8988T (cell line): Measurements from ENCODE around the gene HMGB2.

Source experiments
- DNase-seq: peaks from one replicate; pipeline ENCODE4 v3.0.0; 2011

HMGB2 gene

DNA sequence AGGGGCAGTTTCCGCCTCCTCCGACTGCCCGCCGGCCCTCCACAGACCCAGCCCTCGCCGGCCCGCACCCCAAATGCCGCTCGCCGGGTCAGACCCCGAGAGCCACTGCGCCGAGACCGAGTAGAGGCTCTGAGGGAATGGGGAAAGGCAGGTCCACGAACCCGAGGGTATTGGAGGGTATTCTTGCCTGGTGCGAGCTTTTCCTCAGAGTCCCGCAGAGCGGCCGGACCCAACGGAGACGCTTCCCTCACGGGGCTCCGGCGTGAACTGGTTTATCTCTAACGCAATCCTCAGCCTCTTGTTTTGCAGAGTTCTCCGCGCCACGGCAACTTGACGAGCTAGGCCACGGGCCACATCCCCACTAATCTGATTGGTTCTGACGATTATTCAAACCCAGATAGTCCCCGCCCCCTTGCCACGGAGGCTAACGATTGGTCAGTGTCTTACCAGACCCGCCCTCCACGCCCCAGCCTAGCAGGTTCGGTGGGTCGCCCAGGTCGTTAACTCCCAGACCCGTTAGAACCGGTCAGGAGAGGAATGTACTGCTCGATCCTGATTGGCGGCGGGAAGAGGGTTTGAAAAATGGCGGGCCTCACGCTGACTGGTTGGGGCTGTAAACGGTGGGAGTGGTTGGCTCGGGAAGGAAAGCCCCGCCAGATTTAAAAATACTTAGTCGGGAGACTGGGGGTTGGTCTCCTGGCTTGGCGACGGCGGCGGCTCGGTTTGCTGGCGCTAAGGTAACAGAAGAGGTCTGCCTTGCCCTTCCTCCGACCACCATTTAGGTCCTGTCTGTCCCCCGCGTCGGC, at the start of gene HMGB2:
TSS of gene HMGB2 (minus strand) at position 274 of the 806 bp plus-strand sequence. CDS start 709 bp downstream, outside the sequence.
- peak; percentile 81 for DNase-seq

DNA sequence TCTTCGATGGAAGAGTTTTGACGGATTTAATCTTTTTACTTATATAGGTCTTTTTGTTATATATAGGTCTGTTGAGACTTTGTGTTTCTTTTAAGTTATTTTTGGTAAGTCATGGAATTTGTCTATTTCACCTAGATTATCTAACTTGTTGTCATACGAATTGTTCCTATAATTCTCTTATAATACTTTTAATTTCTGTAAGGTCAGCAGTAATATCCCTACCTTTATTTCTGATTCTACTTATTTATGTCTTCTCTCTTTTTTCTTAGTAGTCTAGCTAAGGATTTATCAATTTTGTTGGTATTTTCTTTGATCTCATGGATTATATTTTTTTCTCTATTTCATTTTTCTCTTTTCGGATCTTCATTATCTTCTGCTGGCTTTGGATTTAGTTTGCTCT, 48.2 kb upstream of the HMGB2 start:
- no peak for DNase-seq

DNA sequence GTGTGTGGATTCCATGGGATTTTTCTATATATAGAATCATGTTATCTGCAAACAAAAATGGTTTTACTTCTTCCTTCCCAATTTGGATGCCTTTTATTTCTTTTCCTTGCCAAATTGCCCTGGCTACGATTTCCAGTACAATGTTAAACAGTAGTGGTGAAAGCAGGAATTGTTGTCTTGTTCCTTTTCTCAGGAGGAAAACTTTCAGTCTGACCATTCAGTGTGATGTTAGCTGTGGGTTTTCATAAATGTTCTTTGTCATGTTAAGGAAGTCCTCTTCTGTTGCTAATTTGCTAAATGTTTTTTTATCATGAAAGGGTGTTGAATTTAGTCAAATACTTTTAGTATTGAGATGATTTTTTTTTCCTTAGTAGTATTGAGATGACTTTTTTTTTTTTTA, 47.5 kb upstream of the HMGB2 start:
- DNase-seq, result no peak

DNA sequence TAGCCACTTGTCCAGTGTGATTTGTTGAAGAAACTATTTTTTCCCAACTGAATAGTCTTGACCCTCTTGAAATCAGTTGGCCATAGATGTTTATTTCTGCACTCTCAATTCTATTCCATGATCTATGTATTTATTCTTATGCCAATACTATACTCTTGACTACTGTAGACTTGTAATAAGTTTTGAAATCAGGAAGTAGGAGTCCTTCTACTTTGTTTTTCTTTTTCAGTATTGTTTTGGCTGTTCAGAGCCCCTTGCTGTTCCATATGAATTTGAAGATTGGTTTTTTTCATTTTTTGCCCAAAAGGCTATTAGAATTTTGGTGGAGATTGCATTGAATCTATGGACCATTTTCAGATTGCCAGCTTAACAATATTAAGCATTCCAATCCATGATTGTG, 46.8 kb upstream of the HMGB2 start:
- no peak for DNase-seq

DNA sequence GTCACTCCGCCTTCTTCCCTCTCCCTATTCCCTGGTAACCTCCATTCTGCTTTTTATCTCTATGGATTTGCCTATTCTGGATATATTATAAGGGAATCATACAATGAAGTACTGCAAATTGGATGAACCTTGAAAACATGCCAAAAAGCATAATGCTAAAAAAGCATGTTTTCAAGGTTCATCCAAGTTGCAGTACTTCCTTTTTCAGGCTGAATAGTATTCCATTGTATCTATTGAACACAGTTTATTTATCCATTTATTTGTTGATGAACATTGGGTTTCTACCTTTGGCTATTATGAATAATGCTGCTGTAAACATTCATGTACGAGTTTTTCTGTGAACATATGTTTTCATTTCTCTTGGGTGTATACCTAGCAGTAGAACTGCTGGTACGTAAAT, 45.8 kb upstream of the HMGB2 start:
- DNase-seq, result no peak

DNA sequence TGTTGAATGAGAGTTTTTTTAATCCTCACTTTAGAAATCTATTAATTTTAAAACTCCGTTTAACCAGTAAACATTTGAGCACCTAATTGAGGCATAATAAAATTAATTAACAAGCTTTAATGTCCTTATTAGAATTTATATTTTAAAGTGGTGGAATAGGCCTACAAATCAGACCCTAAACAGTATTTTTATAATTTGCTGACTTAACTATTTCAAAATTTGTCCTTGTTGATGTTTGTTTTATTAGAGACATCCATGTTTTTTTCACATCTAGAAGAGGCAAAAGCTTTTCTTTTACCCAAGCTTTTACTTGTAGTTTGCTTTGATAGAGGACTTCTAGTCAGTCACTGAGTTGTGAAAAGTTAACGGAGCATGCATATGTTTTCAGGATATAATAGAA, 40.4 kb upstream of the HMGB2 start:
- DNase-seq, result no peak

DNA sequence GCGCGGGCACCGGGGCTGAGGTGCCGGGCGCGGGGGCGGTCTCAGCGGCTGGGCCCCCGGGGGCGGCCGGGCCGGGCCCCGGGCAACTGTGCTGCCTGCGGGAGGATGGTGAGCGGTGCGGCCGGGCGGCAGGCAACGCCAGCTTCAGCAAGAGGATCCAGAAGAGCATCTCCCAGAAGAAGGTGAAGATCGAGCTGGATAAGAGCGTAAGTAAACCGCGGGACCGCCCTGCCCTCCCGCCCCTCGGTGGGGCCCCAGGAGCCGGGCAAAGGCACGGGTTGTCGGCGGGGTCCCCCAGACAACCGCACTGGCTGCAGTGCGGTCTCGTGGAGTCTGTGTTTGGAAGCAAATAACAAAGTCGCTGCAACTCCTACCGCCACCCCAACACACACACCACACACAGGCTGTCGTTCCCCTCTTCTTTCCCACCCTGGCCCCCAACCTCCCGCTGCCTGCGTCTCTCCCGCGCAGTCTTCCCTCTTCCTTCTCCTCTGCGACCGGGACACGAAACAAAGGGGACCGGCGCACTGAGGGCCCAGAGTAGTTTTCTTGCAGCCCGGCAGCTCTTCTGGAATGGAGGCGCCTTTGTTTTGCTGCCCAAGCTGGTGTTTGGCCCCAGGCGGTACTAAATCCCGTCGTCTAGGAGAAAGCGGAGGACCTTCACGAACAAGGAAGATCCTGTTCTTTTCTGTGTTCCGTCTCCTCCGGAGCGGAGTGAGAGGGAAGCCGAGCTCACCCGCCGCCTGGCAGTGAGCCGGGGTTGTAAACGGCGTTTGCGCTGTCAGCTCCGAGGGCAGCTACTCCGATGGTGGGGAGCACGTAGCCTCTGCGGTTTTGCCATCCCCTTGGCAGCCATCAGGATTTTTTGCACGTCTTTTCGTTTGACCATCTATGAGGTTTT, 37.4 kb upstream of the HMGB2 start:
- peak; percentile 21 for DNase-seq

DNA sequence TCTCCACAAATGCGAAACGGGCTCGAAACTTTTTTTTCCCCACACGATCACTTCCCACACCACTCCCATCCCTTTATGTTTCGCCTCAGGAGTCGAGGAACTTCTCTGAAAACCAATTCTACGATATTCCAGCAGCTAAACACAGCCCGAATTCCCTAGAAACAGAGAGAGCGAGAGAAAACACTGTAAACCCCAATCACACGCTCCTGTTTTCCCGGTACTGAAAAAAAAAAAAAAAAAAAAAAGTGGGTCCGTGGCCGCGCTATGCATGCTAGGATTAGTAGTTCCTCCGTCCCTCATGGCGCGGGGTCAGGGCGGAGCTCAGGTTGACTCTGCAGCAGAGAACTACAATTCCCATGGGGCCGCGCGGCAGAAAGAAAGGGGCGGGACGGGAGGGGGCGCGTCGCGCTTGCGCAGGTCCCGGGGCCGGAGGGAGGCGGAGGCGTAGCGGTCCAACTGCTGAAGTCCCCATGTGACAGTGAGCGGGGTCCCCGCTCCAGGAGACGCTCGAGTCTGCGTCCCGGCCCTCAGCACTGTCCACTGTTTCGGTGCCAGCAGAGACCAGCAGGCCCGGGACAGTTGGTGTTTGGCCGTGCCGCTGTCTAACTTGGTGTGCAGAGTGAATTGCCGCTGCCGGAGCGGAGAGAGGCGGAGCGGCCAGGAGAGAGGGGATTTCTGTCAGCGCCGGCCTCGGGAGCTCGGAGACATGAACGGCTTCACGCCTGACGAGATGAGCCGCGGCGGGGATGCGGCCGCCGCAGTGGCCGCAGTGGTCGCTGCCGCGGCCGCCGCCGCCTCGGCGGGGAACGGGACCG, 36.5 kb upstream of the HMGB2 start, which contains the start of gene SAP30:
TSS of gene SAP30 (plus strand) at position 478 of the 815 bp plus-strand sequence. CDS start at position 707, 229 bp downstream.
- peak; percentile 81 for DNase-seq

DNA sequence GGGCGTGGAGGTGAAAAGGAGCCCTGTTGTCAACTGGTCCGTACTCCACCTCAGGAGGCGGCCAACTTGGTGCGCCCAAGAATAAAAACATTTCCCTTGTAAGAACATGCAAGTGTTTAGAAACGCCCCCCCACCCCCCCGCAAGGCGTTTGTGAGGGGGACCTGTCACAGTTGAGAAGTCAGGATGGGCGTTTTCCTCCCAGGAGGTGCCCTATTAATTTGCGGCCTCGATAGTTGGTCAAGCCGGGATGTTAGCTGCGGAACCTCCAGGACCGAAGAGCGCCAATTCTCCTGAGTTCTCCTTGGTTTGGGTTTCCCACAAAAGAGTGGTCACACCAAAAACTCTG, 35.9 kb upstream of the HMGB2 start:
- no peak for DNase-seq

DNA sequence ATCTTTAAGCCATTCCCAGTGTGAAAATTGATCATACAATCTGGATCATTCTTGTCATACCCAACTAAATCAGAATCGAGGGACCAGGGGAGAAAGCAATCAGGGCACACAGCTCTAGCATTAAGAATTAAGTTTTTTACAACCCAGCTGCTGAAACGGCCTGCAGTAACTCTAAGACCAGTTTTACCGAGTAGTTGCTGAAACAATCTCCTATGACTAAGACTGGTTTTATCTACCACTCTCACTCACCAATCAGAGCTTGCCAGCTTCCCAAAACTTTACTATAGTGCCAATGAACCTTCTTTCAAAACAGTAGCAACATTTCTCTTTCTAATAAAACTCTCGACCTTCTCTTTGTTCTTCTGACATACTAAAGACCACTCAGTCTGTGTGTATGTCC, 33.8 kb upstream of the HMGB2 start:
- no peak for DNase-seq

DNA sequence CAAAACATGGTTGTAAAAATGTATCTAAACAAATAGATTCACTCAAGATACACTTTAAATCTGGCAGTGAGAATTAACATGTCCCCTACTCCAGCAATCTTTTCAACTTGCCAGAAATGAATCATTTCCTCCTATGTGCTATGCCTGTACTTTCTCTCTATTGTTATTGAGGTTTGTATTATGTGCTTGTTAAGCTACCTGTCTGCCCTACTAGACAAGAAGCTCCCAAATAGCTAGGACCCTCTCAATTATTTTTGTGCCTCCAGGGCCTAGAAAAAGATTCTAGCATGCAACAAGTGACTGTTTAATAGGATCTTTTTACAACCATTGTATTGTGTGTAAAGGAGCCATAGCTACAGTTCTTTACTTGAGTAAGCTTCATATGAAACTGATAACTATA, 33.1 kb upstream of the HMGB2 start:
- DNase-seq, result no peak

DNA sequence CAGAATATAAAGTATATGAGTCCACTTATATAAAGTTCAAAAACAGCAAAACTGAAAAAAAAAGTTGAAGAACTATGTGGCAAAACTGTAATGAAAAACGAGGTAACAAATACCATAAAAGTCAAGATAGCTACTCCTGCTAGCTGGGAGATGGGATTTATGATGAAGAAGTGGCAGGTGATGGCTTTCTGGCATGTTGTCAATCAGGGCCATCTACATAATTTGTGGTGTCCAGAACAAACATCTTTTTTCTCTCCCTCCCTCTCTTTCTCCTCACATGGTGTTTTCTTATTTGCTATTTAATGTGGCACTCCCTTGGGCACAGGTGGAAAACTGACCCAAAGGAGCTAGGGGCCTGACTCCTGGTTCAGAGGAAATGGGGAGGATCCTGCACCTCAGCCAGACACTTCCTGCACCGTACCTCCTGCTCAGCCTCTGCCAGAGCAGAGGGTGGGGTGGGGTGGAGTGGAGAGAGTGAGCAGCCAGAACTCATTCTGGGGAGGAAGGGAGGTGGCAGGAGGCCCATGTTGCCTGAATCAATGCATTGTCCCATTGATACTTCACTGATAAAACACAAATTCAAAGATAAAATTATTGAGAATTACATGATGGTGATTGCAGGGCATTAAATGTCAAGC, 31.3 kb upstream of the HMGB2 start:
- DNase-seq, result no peak

DNA sequence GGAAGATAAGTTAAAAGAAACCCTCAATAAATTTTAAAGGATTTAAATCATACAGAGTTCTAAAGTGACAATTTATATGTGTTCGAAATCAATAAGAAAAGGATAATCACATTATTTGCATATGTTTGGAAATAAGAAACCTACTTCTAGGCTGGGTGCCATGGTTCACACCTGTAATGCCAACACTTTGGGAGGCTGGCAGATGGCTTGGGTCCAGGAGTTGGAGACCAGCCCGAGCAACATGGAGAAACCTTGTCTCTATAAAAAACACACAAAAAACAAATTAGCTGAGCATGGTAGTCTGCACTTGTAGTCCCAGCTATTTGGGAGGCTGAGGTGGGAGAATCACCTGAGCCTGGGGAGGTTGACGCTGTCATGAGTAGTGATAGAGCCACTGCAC, 28.5 kb upstream of the HMGB2 start:
- DNase-seq, result no peak

DNA sequence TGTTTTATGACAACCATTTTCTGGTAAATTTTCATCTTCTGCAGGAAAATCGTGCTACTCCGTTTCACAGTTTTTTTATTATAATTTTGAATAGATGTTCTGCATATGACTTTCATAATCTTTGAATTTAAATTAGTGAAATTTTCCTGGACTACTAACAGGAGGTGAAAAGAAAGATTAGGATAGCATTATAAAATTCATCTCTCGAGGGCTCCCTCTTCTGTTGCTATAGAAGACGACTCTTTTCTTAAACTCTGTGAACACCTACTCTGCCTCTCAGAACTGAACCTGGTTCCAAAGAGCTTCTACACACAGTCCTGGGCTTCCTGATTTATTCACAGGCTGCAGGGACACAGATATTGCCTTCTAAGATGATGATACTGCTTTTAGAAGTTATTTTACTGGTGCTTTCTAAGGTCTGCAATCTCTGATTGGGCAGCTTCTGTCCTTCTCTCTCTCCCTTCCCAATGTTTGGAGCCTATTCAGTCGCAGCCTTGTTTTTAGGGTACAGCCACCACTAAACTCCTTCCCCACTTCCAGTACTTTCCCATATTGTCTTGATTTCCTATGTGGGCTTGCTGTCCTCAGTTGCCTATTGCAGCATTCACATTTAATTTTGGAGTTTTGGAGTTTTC, 26.5 kb upstream of the HMGB2 start:
- no peak for DNase-seq

DNA sequence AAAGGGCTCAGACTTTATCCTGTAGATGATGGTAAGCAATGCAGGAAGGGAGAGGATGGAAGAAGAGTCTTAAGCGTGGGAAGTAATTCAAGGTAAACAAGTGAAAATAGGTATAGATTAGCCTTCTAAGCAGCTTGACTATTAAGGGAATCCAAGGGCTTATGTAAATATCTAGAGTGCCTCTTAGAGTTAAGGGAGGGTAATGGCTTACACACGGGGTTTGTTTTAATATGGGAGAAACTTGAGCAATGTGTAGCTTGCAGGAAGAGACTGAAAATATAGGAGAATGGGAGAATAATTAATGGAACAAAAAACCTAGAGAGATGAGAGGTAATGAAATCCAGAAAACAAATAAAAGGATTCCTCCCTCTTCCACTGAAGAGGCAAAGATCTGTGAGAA, 23.8 kb upstream of the HMGB2 start:
- no peak for DNase-seq

DNA sequence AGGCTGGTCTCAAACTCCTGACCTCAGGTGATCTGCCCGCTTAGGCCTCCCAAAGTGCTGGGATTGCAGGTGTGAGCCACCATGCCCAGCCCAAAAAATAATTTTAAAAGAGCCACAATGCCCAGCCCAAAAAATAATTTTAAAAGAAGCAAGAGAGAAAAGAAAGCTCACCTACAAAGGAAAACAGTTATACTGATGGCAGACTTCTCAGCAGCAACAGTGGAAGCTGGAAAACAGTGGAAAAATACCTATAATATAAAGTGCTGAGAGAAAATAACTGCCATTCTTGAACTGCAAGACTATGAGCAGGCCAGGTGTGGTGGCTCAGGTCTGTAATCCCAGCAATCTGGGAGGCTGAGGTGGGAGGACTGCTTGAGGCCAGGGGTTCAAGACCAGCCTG, 13.3 kb upstream of the HMGB2 start:
- DNase-seq, result no peak

DNA sequence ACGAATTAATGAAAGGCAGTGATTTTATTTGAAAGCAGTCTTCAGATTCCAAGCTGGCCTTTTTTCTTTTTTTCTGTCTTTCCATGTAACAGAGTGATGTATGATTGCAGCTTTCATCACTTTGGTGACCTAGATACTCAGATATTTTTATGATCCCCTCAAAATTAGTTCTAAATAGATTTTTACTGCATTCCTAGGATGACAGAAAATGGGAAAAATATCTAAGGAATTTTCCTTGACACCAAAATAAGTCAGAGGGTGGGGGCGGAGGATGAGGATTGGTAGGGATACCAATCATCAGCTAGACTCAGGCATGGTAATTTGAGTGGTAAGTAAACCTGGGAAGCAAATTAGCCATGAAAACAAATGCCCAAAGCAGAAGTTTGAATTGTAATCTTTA, 11.9 kb upstream of the HMGB2 start:
- DNase-seq, result no peak

DNA sequence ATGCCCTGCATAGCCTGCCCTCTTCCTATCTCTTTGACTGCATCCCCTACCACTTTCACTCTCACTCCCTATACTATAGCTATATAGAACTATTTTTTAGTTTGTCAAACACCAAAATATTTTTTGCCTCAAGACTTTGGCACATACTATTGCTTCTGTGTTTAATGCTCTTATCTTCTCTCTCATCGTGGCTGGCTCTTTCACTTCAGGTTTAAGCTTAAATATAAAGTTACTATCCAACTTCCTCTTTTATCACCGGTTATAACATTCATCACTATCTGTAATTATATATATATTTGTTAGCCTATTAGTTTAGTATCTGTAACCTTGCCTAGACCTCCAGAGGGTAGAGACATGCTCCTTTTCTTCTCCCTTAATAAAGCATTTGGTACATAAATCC, 11.5 kb upstream of the HMGB2 start:
- no peak for DNase-seq

DNA sequence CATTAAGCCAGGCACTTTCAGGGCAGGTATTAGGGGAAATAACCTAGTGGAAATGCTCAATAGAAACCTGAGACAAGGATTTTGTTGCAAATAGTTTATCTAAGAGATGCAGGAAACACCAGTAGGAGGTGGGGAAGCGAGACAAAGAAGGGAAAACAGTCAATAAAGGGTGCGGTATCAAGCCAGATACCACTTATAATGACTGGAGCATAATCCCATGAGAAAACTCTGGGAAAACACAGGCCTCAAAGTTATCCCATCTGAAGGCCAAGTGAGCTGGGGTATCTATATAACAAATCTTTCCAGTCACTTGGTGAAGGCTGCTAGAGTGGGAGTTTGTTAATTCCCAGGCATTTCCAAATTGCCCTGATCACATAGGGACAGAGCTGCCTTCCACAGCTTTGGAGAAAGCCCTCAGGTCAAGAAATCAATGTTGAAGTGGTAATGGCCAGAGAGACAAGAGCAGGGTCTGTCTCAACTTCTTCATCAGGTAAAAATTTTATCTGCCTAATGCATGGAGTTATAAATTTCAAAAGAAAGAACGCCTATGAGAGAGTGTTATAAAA, 9.8 kb upstream of the HMGB2 start:
- no peak for DNase-seq

DNA sequence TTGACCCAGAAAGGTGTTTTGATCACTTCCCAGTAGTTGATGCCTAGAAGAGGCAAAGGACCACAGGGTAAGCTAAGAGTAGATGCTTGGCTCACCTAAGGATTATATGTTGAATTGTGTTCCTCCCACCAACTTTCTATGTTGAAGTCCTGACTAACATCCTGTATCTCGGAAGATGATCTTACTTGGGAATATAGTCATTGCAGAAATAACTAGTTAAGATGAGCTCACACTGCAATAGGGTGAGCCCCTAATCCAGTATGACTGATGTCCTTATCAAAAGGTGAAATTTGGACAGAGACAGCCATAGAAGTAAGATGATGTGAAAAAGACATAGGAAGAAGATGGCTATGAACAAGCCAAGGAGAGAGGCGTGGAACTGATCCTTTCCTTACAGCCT, 3.3 kb upstream of the HMGB2 start:
- DNase-seq, result no peak

DNA sequence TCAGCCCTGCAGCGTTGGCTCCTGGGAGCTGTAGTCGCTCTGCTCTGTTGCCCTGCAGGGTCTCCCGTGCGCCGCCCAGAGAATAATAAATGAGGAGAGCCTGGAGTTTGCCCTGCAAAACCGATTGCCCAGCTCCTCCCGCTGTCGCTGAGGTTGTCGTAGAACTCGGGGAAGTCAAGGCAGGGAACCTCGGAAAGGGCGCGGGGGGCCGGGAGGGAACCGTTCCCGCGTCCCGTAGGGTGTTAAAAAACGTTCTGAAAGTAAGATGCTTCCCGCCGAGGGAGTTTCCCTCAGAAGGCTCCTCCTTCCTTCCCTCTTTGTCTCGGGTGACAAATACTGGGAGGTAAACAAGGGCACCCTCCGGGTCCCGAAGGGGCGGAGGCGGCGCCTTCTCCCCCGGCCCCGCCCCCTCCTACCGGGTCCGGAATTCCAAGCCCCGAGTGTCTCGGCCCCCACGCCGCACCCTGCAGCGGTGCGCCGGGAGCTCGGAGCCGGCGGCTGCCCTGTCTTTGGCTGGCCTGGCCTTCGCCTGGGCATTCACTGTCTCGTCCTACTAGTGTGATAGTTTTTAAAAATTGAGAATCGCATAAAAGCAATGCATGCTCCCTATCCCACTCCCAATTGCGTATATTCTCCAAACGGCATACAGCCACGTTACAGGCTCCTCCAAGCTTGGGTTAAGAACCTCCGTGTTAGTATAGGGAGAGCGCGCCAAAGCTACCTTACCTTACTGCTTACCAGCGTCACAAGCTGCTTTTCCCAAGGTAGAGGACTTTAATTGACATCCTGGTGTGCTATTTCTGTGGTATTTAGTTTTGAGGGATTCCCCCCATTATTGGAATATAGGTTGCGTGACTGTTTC, 964 bp upstream of the HMGB2 start:
- DNase-seq, result peak; percentile 75
